Activated CD4-positive, alpha-beta T cell treated with anti-CD3 and anti-CD28 coated beads for 48 hours (primary cell): ENCODE data around the gene CA7.

Source experiments
- DNase-seq: peaks from one replicate; pipeline ENCODE4 v3.0.0-alpha.2; 2020

The CA7 gene

GRCh38 chr16:66899310-66899944 lies 55.2 kb downstream of the CA7 start:
- DNase-seq, result no peak

GRCh38 chr16:66899945-66900710 lies 55.9 kb downstream of the CA7 start:
- DNase-seq, result no peak

GRCh38 chr16:66900721-66901441 lies 56.7 kb downstream of the CA7 start:
- DNase-seq, result no peak

DNA sequence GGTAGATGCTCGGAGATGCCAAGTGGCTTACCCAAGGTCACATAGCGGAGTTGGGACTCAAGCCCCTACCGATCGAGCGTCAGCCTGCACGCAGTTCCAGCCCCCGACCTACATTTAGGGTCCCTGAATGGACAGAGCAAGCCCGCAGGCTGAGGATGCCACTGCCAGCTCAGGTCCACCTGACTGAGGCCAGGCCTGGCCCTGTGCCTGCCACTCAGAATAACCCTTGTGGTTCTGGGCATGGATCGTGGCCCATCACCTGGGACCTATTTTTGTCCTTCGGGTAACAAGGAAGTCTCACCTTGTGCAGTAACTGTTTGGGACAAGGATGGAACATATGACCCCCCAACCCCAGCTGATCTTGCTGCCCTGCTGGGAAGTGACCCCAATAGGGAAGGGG lies 57.4 kb downstream of the CA7 start:
- no peak for DNase-seq

DNA sequence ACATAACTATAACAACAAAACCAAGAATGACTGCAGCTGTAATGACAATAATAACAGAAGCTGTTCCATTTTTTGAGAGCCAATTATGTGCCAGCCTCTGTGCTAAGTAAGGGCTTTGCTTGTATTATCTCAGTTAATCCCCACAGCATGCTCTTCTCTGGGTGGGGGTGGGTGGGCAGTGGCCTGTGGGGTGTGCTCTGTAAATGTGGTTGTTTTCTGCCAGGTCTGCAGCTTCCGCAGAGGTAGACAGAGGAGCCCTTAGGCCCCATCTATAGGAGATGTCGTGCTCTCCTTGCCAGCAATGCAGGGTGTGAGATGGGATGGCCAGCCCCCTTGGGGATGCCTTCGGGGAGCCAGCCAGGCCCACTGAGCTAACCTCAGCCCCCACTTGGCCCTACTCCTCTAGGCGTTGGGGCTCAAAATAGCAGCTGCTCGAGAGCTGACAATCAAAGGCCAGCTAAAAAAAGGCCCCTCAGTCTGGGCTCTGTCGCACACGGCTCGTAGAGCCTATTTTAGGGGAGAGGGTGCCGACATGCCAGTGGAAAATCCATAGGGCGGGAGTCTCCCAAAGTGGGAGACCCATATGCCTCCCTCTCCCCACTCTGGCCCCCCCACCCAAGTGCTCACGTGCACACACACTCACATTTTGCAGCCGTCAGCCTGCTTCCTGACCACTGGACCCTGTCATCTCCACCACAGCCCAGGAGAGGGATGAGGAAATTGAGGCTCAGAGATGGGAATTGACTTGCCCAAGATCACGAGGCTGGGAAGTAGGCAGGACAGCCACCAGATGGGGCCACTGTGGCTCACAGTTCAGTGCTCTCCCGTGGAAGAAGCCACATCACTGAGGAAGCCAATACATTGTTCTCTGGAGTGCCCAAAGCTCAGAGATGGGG lies 58.7 kb downstream of the CA7 start:
- no peak for DNase-seq
